ENCODE data around the gene ZNF710.
"Not testable (repeated sequence)": the region's sequence is repeated elsewhere in the genome, so short reads cannot be mapped to it uniquely, and the experiment has no call there.

The ZNF710 gene

DNA sequence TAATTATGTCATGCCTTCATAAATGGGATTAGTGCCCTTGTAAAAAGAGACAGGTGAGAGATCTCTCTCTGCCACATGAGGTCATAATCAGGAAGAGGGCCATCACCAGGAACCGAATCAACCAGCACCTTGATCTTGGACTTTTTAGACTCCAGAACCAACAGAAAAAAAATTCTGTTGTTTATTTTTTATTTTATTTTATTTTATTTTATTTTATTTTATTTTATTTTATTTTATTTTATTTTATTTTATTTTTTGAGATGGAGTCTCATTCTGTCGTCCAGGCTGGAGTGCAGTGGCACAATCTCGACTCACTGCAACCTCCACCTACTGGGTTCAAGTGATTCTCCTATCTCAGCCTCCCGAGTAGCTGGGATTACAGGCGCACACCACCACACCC, 106.9 kb downstream of the ZNF710 start:
- not testable (repeated sequence) for H3K4me3 ChIP-seq (ENCODE audit: low read length in 2 of 2); H3K36me3 ChIP-seq (ENCODE audit: control insufficient read depth in 2 of 2, insufficient read depth in 2 of 2, low read length in 2 of 2); H3K9me3 ChIP-seq (ENCODE audit: control insufficient read depth in 2 of 2, low read length in 2 of 2); H3K27me3 ChIP-seq (ENCODE audit: control insufficient read depth in 1 of 2, insufficient read depth in 2 of 2, low read length in 2 of 2); H3K9ac ChIP-seq (ENCODE audit: low read length in 2 of 2); H3K27ac ChIP-seq (ENCODE audit: low read length)
- H3K4me1 ChIP-seq (ENCODE audit: control insufficient read depth, insufficient read depth, low read length): peaks cover 33% of the 10 kb centered on the region

DNA sequence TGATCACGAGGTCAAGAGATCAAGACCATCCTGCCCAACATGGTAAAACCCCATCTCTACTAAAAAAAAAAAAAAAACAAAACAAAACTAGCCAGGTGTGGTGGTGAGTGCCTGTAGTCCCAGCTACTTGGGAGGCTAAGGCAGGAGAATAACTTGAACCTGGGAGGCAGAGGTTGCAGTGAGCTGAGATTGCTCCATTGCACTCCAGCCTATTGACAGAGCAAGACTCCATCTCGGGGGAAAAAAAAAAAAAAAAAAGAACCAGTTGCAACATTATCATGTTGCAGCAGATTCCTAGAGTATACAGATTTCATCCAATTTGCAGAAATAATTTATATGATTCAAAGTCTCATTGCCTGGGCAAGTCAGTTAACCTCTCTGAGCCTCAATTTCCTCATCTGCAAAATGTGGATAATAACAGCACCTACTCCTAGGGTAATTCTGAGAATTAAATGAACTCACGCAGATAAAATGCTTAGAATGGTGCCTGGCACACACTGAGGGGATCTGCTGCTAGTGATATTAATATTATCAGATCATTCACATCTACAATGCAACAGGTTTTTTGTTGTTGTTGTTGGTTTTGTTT, 108.1 kb downstream of the ZNF710 start:
- not testable (repeated sequence) for H3K4me3 ChIP-seq (ENCODE audit: low read length in 2 of 2); H3K36me3 ChIP-seq (ENCODE audit: control insufficient read depth in 2 of 2, insufficient read depth in 2 of 2, low read length in 2 of 2); H3K9me3 ChIP-seq (ENCODE audit: control insufficient read depth in 2 of 2, low read length in 2 of 2); H3K9ac ChIP-seq (ENCODE audit: low read length in 2 of 2); H3K27me3 ChIP-seq (ENCODE audit: control insufficient read depth in 1 of 2, insufficient read depth in 2 of 2, low read length in 2 of 2); H3K27ac ChIP-seq (ENCODE audit: low read length)
- H3K4me1 ChIP-seq (ENCODE audit: control insufficient read depth, insufficient read depth, low read length): peaks cover 21% of the 10 kb centered on the region

DNA sequence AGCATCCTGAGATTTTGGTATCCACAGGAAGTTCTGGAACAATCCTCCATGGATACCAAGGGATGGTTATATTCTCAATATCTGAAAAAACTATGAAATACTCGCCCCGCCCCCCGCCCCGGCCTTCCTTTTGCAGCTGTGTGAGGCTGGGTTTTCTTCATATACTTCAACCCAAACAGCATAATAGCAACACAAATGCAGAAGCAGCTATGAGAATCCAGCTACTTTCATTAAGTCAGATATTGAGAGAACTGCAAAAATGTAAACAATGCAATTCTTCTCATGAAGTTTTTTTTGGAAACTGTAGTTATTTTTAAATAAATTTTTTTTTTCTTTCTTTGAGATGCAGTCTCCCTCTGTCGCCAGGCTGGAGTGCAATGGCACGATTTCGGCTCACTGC, 112.0 kb downstream of the ZNF710 start:
- H3K36me3 ChIP-seq (ENCODE audit: control insufficient read depth in 2 of 2, insufficient read depth in 2 of 2, low read length in 2 of 2): no peaks in the 10 kb centered on the region
- H3K4me3 ChIP-seq (ENCODE audit: low read length in 2 of 2): no peak overlapping the region
- H3K27ac ChIP-seq (ENCODE audit: low read length): no peak overlapping the region
- no peaks in the 10 kb centered on the region for H3K4me1 ChIP-seq (ENCODE audit: control insufficient read depth, insufficient read depth, low read length)
- no peak overlapping the region for H3K9ac ChIP-seq (ENCODE audit: low read length in 2 of 2)
- no peaks in the 10 kb centered on the region for H3K27me3 ChIP-seq (ENCODE audit: control insufficient read depth in 1 of 2, insufficient read depth in 2 of 2, low read length in 2 of 2)
- H3K9me3 ChIP-seq (ENCODE audit: control insufficient read depth in 2 of 2, low read length in 2 of 2): no peaks in the 10 kb centered on the region

DNA sequence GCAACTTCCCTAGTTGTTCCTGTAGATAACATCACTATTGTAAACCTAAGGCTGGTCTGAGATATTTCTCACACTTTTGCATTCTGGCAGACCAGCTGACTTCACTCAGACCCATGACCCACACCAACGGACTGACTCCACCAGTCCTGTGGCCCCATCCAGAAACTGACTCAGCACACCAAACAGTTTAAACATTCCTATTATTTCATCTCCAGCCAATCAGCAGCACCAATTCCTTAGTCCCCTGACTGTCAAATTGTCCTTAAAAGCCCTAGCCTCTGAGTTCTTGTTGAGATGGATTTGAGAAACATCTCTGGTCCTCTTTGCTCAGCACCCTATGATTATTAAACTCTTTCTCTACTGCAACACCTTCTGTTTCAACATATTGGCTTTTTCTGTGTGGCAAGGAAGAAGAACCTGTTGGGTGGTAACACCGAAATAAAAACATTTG, 113.4 kb downstream of the ZNF710 start:
- H3K9me3 ChIP-seq (ENCODE audit: control insufficient read depth in 2 of 2, low read length in 2 of 2): no peaks in the 10 kb centered on the region
- H3K27ac ChIP-seq (ENCODE audit: low read length): no peak overlapping the region
- no peak overlapping the region for H3K4me3 ChIP-seq (ENCODE audit: low read length in 2 of 2)
- H3K9ac ChIP-seq (ENCODE audit: low read length in 2 of 2): no peak overlapping the region
- H3K27me3 ChIP-seq (ENCODE audit: control insufficient read depth in 1 of 2, insufficient read depth in 2 of 2, low read length in 2 of 2): no peaks in the 10 kb centered on the region
- H3K4me1 ChIP-seq (ENCODE audit: control insufficient read depth, insufficient read depth, low read length): no peaks in the 10 kb centered on the region
- no peaks in the 10 kb centered on the region for H3K36me3 ChIP-seq (ENCODE audit: control insufficient read depth in 2 of 2, insufficient read depth in 2 of 2, low read length in 2 of 2)

DNA sequence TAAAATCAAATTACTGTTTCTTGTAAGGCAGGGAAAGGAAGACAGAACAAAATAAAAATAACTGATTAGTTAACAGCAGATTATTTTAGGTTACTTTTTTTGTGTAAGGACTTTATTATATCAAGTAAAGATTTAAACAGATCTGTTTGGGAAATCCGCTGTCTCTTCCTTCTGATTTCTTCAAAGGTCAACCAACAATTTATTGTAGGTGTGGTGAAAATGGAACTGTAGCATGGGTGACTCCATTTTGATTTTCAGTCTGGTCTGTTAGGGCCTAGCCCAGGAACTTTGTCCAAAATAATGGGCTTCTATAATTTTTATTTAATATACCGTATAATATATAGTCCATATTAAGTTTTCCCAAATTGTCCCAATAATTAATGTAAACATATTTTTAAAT, 114.7 kb downstream of the ZNF710 start:
- Histone ChIP-seq H3K9me3 (ENCODE audit: control insufficient read depth in 2 of 2, low read length in 2 of 2) (no peaks in the 10 kb centered on the region), H3K27me3 (ENCODE audit: control insufficient read depth in 1 of 2, insufficient read depth in 2 of 2, low read length in 2 of 2) (no peaks in the 10 kb centered on the region), H3K36me3 (ENCODE audit: control insufficient read depth in 2 of 2, insufficient read depth in 2 of 2, low read length in 2 of 2) (no peaks in the 10 kb centered on the region), H3K9ac (ENCODE audit: low read length in 2 of 2) (no peak overlapping the region), H3K4me3 (ENCODE audit: low read length in 2 of 2) (no peak overlapping the region), H3K27ac (ENCODE audit: low read length) (no peak overlapping the region), H3K4me1 (ENCODE audit: control insufficient read depth, insufficient read depth, low read length) (no peaks in the 10 kb centered on the region)

DNA sequence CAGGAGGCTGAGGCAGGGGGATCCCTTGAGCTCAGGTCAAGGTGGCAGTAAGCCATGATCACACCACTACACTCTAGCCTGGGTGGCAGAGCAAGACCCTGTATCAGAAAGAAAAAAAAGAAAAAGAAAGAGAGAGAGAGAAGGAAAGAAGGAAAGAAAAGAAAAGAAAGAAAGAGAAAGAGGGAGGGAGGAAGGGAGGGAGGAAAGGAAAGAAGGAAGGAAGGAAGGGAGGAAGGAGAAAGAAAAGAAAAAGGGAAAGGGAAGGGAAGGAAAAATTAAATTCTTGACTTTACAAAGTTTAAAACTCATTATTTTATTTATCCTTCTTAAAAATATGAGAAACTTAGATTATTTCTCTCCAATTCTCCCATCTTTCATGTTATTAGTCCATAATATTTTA, 118.2 kb downstream of the ZNF710 start:
- Histone ChIP-seq H3K9me3 (ENCODE audit: control insufficient read depth in 2 of 2, low read length in 2 of 2) (no peaks in the 10 kb centered on the region), H3K4me3 (ENCODE audit: low read length in 2 of 2) (no peak overlapping the region), H3K36me3 (ENCODE audit: control insufficient read depth in 2 of 2, insufficient read depth in 2 of 2, low read length in 2 of 2) (no peaks in the 10 kb centered on the region), H3K27me3 (ENCODE audit: control insufficient read depth in 1 of 2, insufficient read depth in 2 of 2, low read length in 2 of 2) (no peaks in the 10 kb centered on the region), H3K9ac (ENCODE audit: low read length in 2 of 2) (no peak overlapping the region), H3K27ac (ENCODE audit: low read length) (no peak overlapping the region), H3K4me1 (ENCODE audit: control insufficient read depth, insufficient read depth, low read length) (no peaks in the 10 kb centered on the region)

DNA sequence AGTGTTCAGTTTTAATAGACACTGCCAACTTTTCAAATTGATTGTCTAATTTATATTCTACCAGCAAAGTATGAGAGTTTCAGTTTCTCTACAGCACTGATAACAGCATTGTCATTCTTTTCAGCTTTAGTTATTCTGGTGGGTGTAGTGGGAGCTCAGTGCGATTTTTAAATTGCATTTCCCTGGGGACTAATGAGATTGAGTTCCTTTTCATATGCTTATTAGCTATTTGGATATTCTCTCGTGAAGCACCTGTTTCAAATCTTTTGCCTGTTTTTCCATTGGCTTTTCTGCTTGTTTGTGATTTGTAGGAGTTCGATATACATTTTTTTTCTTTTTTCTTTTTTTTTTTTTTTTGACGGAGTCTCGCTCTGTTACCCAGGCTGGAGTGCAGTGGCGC, 120.0 kb downstream of the ZNF710 start:
- no peak overlapping the region for H3K4me3 ChIP-seq (ENCODE audit: low read length in 2 of 2)
- H3K9me3 ChIP-seq (ENCODE audit: control insufficient read depth in 2 of 2, low read length in 2 of 2): no peaks in the 10 kb centered on the region
- no peak overlapping the region for H3K9ac ChIP-seq (ENCODE audit: low read length in 2 of 2)
- H3K36me3 ChIP-seq (ENCODE audit: control insufficient read depth in 2 of 2, insufficient read depth in 2 of 2, low read length in 2 of 2): no peaks in the 10 kb centered on the region
- H3K4me1 ChIP-seq (ENCODE audit: control insufficient read depth, insufficient read depth, low read length): no peaks in the 10 kb centered on the region
- no peak overlapping the region for H3K27ac ChIP-seq (ENCODE audit: low read length)
- H3K27me3 ChIP-seq (ENCODE audit: control insufficient read depth in 1 of 2, insufficient read depth in 2 of 2, low read length in 2 of 2): no peaks in the 10 kb centered on the region

DNA sequence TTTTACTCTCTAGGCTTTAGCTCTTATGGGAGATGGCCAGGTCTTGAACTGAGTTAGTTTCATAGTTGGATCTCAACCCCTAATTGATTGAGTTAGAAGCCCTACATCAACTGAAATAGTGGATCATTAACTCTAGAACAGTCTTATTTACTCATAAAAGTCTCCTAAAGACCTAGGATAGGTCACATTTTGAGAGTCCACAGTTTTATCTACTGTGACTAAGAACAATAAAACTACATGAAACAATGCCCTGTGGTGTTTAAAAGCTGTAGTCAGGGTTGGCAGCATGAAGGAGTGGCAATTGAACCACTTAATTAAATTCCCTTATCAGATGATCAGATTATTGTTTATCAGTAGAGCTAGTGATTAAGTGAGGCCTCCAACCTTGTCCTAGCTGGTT, 123.4 kb downstream of the ZNF710 start:
- no peak overlapping the region for H3K27ac ChIP-seq (ENCODE audit: low read length)
- no peak overlapping the region for H3K4me3 ChIP-seq (ENCODE audit: low read length in 2 of 2)
- peaks cover 7% of the 10 kb centered on the region for H3K4me1 ChIP-seq (ENCODE audit: control insufficient read depth, insufficient read depth, low read length)
- H3K9me3 ChIP-seq (ENCODE audit: control insufficient read depth in 2 of 2, low read length in 2 of 2): no peaks in the 10 kb centered on the region
- no peaks in the 10 kb centered on the region for H3K27me3 ChIP-seq (ENCODE audit: control insufficient read depth in 1 of 2, insufficient read depth in 2 of 2, low read length in 2 of 2)
- no peaks in the 10 kb centered on the region for H3K36me3 ChIP-seq (ENCODE audit: control insufficient read depth in 2 of 2, insufficient read depth in 2 of 2, low read length in 2 of 2)
- H3K9ac ChIP-seq (ENCODE audit: low read length in 2 of 2): no peak overlapping the region

DNA sequence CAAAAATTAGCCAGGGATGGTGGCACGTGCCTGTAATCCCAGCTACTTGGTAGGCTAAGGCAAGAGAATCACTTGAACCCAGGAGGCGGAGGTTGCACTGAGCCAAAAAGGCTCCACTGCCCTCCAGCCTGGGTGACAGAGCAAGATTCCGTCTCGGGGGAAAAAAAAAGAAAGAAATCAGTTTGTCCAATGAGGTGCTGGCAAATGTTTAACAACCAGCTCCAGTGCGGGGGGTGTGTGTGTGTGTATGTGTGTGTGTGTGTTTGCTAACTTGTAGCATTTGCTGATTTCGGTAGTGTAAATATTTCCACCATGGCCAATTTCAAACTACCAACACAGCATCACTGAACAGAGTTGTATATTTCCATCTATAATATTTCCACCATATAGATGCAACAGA, 124.9 kb downstream of the ZNF710 start:
- no peaks in the 10 kb centered on the region for H3K9me3 ChIP-seq (ENCODE audit: control insufficient read depth in 2 of 2, low read length in 2 of 2)
- H3K27me3 ChIP-seq (ENCODE audit: control insufficient read depth in 1 of 2, insufficient read depth in 2 of 2, low read length in 2 of 2): no peaks in the 10 kb centered on the region
- no peak overlapping the region for H3K27ac ChIP-seq (ENCODE audit: low read length)
- no peak overlapping the region for H3K9ac ChIP-seq (ENCODE audit: low read length in 2 of 2)
- no peak overlapping the region for H3K4me3 ChIP-seq (ENCODE audit: low read length in 2 of 2)
- no peaks in the 10 kb centered on the region for H3K36me3 ChIP-seq (ENCODE audit: control insufficient read depth in 2 of 2, insufficient read depth in 2 of 2, low read length in 2 of 2)
- H3K4me1 ChIP-seq (ENCODE audit: control insufficient read depth, insufficient read depth, low read length): peaks cover 7% of the 10 kb centered on the region

DNA sequence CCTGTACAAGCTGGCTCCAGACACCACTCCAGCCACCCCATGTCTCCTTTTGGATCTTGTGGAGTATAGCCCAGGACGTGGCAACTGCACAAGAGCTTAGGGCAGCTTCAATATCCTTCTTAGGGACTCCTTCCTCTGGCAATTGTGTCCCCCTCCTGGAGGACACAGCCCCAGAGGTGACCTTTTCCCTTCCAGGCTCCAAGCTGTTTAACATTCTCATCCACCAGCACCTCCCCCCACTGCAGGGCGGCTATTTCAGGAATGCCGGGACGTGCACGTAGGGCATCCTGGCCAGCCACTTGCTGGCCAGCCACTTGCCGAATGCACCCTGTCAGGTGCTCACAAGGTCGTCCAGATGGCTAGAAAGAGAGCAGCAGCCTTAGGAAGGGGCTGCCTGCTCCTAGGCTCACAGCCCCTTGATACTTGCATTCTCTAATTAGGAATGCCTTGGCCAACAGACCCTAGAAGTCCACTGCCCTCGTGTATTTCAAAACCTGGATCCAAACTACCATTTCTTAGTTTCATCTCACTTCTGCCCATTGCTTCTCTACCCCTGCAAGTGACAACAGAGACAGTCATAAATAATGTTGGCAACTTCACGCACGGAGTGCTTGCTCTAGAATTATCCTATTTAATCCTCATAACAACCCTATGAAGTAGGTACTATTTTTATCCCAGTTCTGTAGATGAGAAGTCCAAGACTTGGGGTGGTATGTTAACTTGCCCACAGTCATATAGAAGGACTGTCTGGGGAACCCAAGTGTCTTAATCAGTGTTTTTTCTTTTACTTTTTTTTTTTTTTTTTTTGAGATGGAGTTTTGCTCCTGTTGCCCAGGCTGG, 125.7 kb downstream of the ZNF710 start:
- peak overlapping the region in 1 of 2 donors; percentile 49 for H3K4me3 ChIP-seq (ENCODE audit: low read length in 2 of 2)
- no peak overlapping the region for H3K27ac ChIP-seq (ENCODE audit: low read length)
- no peak overlapping the region for H3K9ac ChIP-seq (ENCODE audit: low read length in 2 of 2)
- peaks cover 7% of the 10 kb centered on the region for H3K4me1 ChIP-seq (ENCODE audit: control insufficient read depth, insufficient read depth, low read length)
- no peaks in the 10 kb centered on the region for H3K27me3 ChIP-seq (ENCODE audit: control insufficient read depth in 1 of 2, insufficient read depth in 2 of 2, low read length in 2 of 2)
- H3K36me3 ChIP-seq (ENCODE audit: control insufficient read depth in 2 of 2, insufficient read depth in 2 of 2, low read length in 2 of 2): no peaks in the 10 kb centered on the region
- no peaks in the 10 kb centered on the region for H3K9me3 ChIP-seq (ENCODE audit: control insufficient read depth in 2 of 2, low read length in 2 of 2)

DNA sequence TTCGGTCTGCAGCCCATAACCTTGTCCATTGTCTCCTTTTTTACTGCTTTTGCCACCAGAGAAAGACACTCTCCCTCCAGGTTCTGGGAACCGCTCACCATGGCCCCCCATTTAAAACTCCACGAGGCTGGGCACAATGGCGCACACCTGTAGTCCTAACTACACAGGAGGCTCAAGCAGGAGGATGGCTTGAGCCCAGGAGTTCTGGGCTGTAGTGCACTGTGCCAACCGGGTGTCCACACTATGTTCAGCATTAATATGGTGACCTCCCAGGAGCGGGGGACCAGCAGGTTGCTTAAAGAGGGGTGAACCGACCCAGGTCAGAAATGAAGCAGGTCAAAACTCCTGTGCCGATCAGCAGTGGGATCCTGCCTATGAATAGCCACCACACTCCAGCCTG, 129.2 kb downstream of the ZNF710 start:
- Histone ChIP-seq H3K9me3 (ENCODE audit: control insufficient read depth in 2 of 2, low read length in 2 of 2) (no peaks in the 10 kb centered on the region), H3K4me3 (ENCODE audit: low read length in 2 of 2) (no peak overlapping the region), H3K36me3 (ENCODE audit: control insufficient read depth in 2 of 2, insufficient read depth in 2 of 2, low read length in 2 of 2) (no peaks in the 10 kb centered on the region), H3K27me3 (ENCODE audit: control insufficient read depth in 1 of 2, insufficient read depth in 2 of 2, low read length in 2 of 2) (no peaks in the 10 kb centered on the region), H3K27ac (ENCODE audit: low read length) (no peak overlapping the region), H3K9ac (ENCODE audit: low read length in 2 of 2) (no peak overlapping the region), H3K4me1 (ENCODE audit: control insufficient read depth, insufficient read depth, low read length) (peaks cover 7% of the 10 kb centered on the region)

Measured in stomach smooth muscle (tissue), 2 donors.